Measurements from ENCODE around the gene CRTC1.

GRCh38 chr19:18735324-18735723 is 51.8 kb downstream of the CRTC1 start:
- no peak for TF ChIP-seq CTCF (IDR thresholded peaks at IDR 0.05)
- no peak for TF ChIP-seq ZFX (IDR thresholded peaks at IDR 0.05; ENCODE audit: borderline replicate concordance)
